ENCODE measurements around the gene CDC73. TPM values are rescaled to one million over a fixed set of nuclear protein-coding genes. Genes with fewer than 3 reads are reported as not detected.

CDC73 gene
- total RNA-seq, 1 experiment from 2014 or later, result 78.2 TPM

- ATAC-seq, result no peak
- CTCF ChIA-PET, result no interaction called here
- in situ Hi-C loops (cut with HindIII; ENCODE audit: low pct_unique_long_range_greater_than_20kb, low sequenced_read_pairs) (no loop called here), intact Hi-C loops (cut with micrococcal nuclease; ENCODE audit: unreplicated experiment) (no loop called here)
- no peak for TF ChIP-seq TCF7L2 (IDR thresholded peaks at IDR 0.05; ENCODE audit: low read depth, low read length)
- TF ChIP-seq, protein P1, sequence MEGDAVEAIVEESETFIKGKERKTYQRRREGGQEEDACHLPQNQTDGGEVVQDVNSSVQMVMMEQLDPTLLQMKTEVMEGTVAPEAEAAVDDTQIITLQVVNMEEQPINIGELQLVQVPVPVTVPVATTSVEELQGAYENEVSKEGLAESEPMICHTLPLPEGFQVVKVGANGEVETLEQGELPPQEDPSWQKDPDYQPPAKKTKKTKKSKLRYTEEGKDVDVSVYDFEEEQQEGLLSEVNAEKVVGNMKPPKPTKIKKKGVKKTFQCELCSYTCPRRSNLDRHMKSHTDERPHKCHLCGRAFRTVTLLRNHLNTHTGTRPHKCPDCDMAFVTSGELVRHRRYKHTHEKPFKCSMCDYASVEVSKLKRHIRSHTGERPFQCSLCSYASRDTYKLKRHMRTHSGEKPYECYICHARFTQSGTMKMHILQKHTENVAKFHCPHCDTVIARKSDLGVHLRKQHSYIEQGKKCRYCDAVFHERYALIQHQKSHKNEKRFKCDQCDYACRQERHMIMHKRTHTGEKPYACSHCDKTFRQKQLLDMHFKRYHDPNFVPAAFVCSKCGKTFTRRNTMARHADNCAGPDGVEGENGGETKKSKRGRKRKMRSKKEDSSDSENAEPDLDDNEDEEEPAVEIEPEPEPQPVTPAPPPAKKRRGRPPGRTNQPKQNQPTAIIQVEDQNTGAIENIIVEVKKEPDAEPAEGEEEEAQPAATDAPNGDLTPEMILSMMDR (IDR thresholded peaks at IDR 0.05), result no peak
- TF ChIP-seq, protein P2, sequence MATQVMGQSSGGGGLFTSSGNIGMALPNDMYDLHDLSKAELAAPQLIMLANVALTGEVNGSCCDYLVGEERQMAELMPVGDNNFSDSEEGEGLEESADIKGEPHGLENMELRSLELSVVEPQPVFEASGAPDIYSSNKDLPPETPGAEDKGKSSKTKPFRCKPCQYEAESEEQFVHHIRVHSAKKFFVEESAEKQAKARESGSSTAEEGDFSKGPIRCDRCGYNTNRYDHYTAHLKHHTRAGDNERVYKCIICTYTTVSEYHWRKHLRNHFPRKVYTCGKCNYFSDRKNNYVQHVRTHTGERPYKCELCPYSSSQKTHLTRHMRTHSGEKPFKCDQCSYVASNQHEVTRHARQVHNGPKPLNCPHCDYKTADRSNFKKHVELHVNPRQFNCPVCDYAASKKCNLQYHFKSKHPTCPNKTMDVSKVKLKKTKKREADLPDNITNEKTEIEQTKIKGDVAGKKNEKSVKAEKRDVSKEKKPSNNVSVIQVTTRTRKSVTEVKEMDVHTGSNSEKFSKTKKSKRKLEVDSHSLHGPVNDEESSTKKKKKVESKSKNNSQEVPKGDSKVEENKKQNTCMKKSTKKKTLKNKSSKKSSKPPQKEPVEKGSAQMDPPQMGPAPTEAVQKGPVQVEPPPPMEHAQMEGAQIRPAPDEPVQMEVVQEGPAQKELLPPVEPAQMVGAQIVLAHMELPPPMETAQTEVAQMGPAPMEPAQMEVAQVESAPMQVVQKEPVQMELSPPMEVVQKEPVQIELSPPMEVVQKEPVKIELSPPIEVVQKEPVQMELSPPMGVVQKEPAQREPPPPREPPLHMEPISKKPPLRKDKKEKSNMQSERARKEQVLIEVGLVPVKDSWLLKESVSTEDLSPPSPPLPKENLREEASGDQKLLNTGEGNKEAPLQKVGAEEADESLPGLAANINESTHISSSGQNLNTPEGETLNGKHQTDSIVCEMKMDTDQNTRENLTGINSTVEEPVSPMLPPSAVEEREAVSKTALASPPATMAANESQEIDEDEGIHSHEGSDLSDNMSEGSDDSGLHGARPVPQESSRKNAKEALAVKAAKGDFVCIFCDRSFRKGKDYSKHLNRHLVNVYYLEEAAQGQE (IDR thresholded peaks at IDR 0.05; ENCODE audit: insufficient read depth in 1 of 2, low read depth in 2 of 2, low read length in 1 of 2), result no peak
- TF ChIP-seq SIN3A (IDR thresholded peaks at IDR 0.05; ENCODE audit: borderline replicate concordance, insufficient read depth, low read depth, low read length), result no peak
- TF ChIP-seq POLR2AphosphoS5 (IDR thresholded peaks at IDR 0.05; ENCODE audit: low read depth, low read length), result no peak
- H3K4me3 ChIP-seq (ENCODE audit: low read depth in 2 of 2, low read length in 2 of 2), result no peak overlapping the region
- DNase-seq (ENCODE audit: low read depth, low spot score), result no peak
- H3K4me1 ChIP-seq (ENCODE audit: control insufficient read depth, insufficient read depth, low read length), result no peaks in the 10 kb centered on the region; the same call in 1 of the 2 replicates
- POLR2A ChIA-PET, result interaction anchor here (0.6 kb wide), 1 partner anchor 56 kb away, joined by 5 read pairs; no protein-coding TSS in a partner anchor
- no TSS peak for BruUV-seq (replicated peaks)
- peaks cover 6% of the 10 kb centered on the region; the same call in 1 of the 2 replicates for H3K36me3 ChIP-seq (ENCODE audit: control insufficient read depth, insufficient read depth, low read length)
- no peaks in the 10 kb centered on the region for H3K9me3 ChIP-seq (ENCODE audit: control insufficient read depth, insufficient read depth, low read depth, low read length)
- H3K27ac ChIP-seq (ENCODE audit: low read length), result no peak overlapping the region
- no peaks in the 10 kb centered on the region for H3K27me3 ChIP-seq (ENCODE audit: control insufficient read depth, insufficient read depth, low read length)
Measured at GRCh38 chr1:193157360-193157759, 35.5 kb downstream of the CDC73 start.

- in situ Hi-C loops (cut with HindIII; ENCODE audit: low pct_unique_long_range_greater_than_20kb, low sequenced_read_pairs) (no loop called here), intact Hi-C loops (cut with micrococcal nuclease; ENCODE audit: unreplicated experiment) (no loop called here)
- Histone ChIP-seq H3K27ac (ENCODE audit: low read length) (no peak overlapping the region), H3K4me1 (ENCODE audit: control insufficient read depth, insufficient read depth, low read length) (no peaks in the 10 kb centered on the region), H3K36me3 (ENCODE audit: control insufficient read depth, insufficient read depth, low read length) (no peaks in the 10 kb centered on the region; the same call in 1 of the 2 replicates), H3K4me3 (ENCODE audit: low read depth in 2 of 2, low read length in 2 of 2) (no peak overlapping the region), H3K27me3 (ENCODE audit: control insufficient read depth, insufficient read depth, low read length) (no peaks in the 10 kb centered on the region), H3K9me3 (ENCODE audit: control insufficient read depth, insufficient read depth, low read depth, low read length) (no peaks in the 10 kb centered on the region)
- TF ChIP-seq TCF7L2 (IDR thresholded peaks at IDR 0.05; ENCODE audit: low read depth, low read length) (no peak), POLR2AphosphoS5 (IDR thresholded peaks at IDR 0.05; ENCODE audit: low read depth, low read length) (no peak), SIN3A (IDR thresholded peaks at IDR 0.05; ENCODE audit: borderline replicate concordance, insufficient read depth, low read depth, low read length) (no peak)
- TF ChIP-seq, protein P1 (IDR thresholded peaks at IDR 0.05), result no peak
- TF ChIP-seq, protein P2 (IDR thresholded peaks at IDR 0.05; ENCODE audit: insufficient read depth in 1 of 2, low read depth in 2 of 2, low read length in 1 of 2), result no peak
- CTCF ChIA-PET, result no interaction called here
- no peak for ATAC-seq
- POLR2A ChIA-PET, result no interaction called here
- no peak for DNase-seq (ENCODE audit: low read depth, low spot score)
- no TSS peak for BruUV-seq (replicated peaks)
Measured at GRCh38 chr1:193176113-193176512, 54.3 kb downstream of the CDC73 start.
